ENCODE measurements around the gene KLF7. TPM values are rescaled to one million over a fixed set of nuclear protein-coding genes. Genes with fewer than 3 reads are reported as not detected.

The KLF7 gene
- total RNA-seq, 1 experiment from 2014 or later: 32.2 TPM

- Histone ChIP-seq H2BK12ac (ENCODE audit: insufficient read length, low read depth, low read length) (no peak overlapping the region), H3K4me2 (ENCODE audit: insufficient read depth, insufficient read length, low read length) (no peak overlapping the region), H2AK5ac (ENCODE audit: insufficient read length, low read length) (no peak overlapping the region), H3K27ac (ENCODE audit: insufficient read length, low read depth, low read length) (no peak overlapping the region), H3T11ph (ENCODE audit: low read length) (no peak overlapping the region), H3K18ac (ENCODE audit: insufficient read length, low read depth, low read length) (no peak overlapping the region), H3K56ac (ENCODE audit: insufficient read length, low read depth, low read length) (no peak overlapping the region), H2BK20ac (ENCODE audit: low read depth, low read length, poor library complexity, severe bottlenecking) (no peak overlapping the region), H3K14ac (ENCODE audit: insufficient read depth, low read length) (no peak overlapping the region), H3K79me2 (ENCODE audit: insufficient read depth, low read length) (peaks cover 10% of the 10 kb centered on the region; the same call in 1 of the 2 replicates), H3K9ac (ENCODE audit: extremely low read depth, insufficient read length, low read length) (no peak overlapping the region), H3K27me3 (ENCODE audit: insufficient read depth, low read length) (no peaks in the 10 kb centered on the region), H3K79me1 (ENCODE audit: insufficient read depth, low read depth, low read length, poor library complexity, severe bottlenecking) (no peaks in the 10 kb centered on the region), H3K4ac (ENCODE audit: low read depth, low read length) (no peak overlapping the region), H3K23me2 (ENCODE audit: insufficient read length, low read depth, low read length, poor library complexity, severe bottlenecking) (no peaks in the 10 kb centered on the region), H4K20me1 (ENCODE audit: control insufficient read depth, insufficient read depth, insufficient read length) (no peaks in the 10 kb centered on the region), H3K23ac (ENCODE audit: insufficient read length, low read depth, low read length) (no peak overlapping the region), H3K4me1 (ENCODE audit: insufficient read depth, low read length) (peaks cover 15% of the 10 kb centered on the region; the same call in 1 of the 2 replicates), H4K91ac (ENCODE audit: insufficient read length, low read depth, low read length) (no peak overlapping the region), H4K5ac (ENCODE audit: insufficient read length, low read depth, low read length) (no peak overlapping the region), H2BK15ac (ENCODE audit: low read depth, low read length) (no peak overlapping the region), H3K9me3 (ENCODE audit: control insufficient read depth, low read depth, low read length) (no peaks in the 10 kb centered on the region), H4K8ac (replicated peaks; ENCODE audit: insufficient read length, low read depth, low read length) (no peak overlapping the region), H2BK120ac (ENCODE audit: low read depth, low read length, poor library complexity, severe bottlenecking) (no peak overlapping the region), H2AFZ (ENCODE audit: low read length) (no peak overlapping the region), H2BK5ac (ENCODE audit: insufficient read length, low read length) (no peak overlapping the region)
- H3K9me3 Mint-ChIP-seq: no peaks in the 10 kb centered on the region
- DNase-seq: no peak
- TF ChIP-seq CTCF (conservative IDR thresholded peaks at IDR 0.05): no peak
- no peaks in the 10 kb centered on the region for H3K27me3 Mint-ChIP-seq (ENCODE audit: low read depth)
- no peak overlapping the region for H3K4me3 Mint-ChIP-seq
- peaks cover 10 to 31% (median 23%) of the 10 kb centered on the region in 3 experiments for H3K36me3 Mint-ChIP-seq (ENCODE audit: insufficient read depth in 1 of 3, low read depth in 3 of 3)
- no CpG with 5 or more reads among the region's 1 CpG for WGBS (ENCODE audit: extremely low coverage, insufficient read length, low lambda C conversion rate)
- H3K4me1 Mint-ChIP-seq: peaks cover 38 to 50% of the 10 kb centered on the region in 2 experiments
- H3K27ac Mint-ChIP-seq: peak overlapping the region in 1 of 3 experiments; percentile 45; a peak in 2 of 7 replicates
Measured at GRCh38 chr2:207121784-207122183, 44.0 kb downstream of the KLF7 start.
